Measurements from ENCODE around the gene ATP8B3. TPM values are rescaled to one million over a fixed set of nuclear protein-coding genes. Genes with fewer than 3 reads are reported as not detected.
"Not testable (repeated sequence)": the region's sequence is repeated elsewhere in the genome, so short reads cannot be mapped to it uniquely, and the experiment has no call there.

Gene ATP8B3
- total and polyA plus RNA-seq, 2 donors = 1.3 to 3.6 TPM

GRCh38 chr19:1807030-1807694, 4.9 kb downstream of the ATP8B3 start:
- no peak for DNase-seq (ENCODE audit: low read depth in 6 of 9, low spot score in 9 of 9)
- Histone ChIP-seq H3K4me1 (ENCODE audit: control insufficient read depth in 2 of 2, insufficient read depth in 2 of 2, low read length in 2 of 2) (peaks cover 0 to 6% of the 10 kb centered on the region in 2 donors), H3K36me3 (ENCODE audit: control insufficient read depth in 2 of 2, insufficient read depth in 2 of 2, low read length in 1 of 2) (peaks cover 0 to 17% of the 10 kb centered on the region in 2 donors), H3K27ac (ENCODE audit: low read depth in 1 of 2, low read length in 1 of 2) (no peak overlapping the region), H3K9me3 (ENCODE audit: control insufficient read depth in 2 of 2, insufficient read depth in 1 of 2, low read length in 1 of 2) (no peaks in the 10 kb centered on the region), H3K4me3 (ENCODE audit: low read length in 2 of 2) (no peak overlapping the region), H3K27me3 (ENCODE audit: control insufficient read depth in 2 of 2, insufficient read depth in 1 of 2, low read length in 1 of 2) (peaks cover 0 to 4% of the 10 kb centered on the region in 2 donors)
- 92% methylated on average over 28 of the region's 28 CpGs for WGBS

GRCh38 chr19:1806184-1807029, 5.7 kb downstream of the ATP8B3 start:
- peaks cover 0 to 2% of the 10 kb centered on the region in 2 donors for H3K4me1 ChIP-seq (ENCODE audit: control insufficient read depth in 2 of 2, insufficient read depth in 2 of 2, low read length in 2 of 2)

GRCh38 chr19:1805401-1806183, 6.5 kb downstream of the ATP8B3 start:
- no peak overlapping the region for H3K27ac ChIP-seq (ENCODE audit: low read depth in 1 of 2, low read length in 1 of 2)
- no peaks in the 10 kb centered on the region for H3K9me3 ChIP-seq (ENCODE audit: control insufficient read depth in 2 of 2, insufficient read depth in 1 of 2, low read length in 1 of 2)
- no peak overlapping the region for H3K4me3 ChIP-seq (ENCODE audit: low read length in 2 of 2)
- peaks cover 0 to 17% of the 10 kb centered on the region in 2 donors for H3K36me3 ChIP-seq (ENCODE audit: control insufficient read depth in 2 of 2, insufficient read depth in 2 of 2, low read length in 1 of 2)
- H3K27me3 ChIP-seq (ENCODE audit: control insufficient read depth in 2 of 2, insufficient read depth in 1 of 2, low read length in 1 of 2) = peaks cover 0 to 2% of the 10 kb centered on the region in 2 donors
- WGBS = 96% methylated on average over 24 of the region's 24 CpGs
- DNase-seq (ENCODE audit: low read depth in 6 of 9, low spot score in 9 of 9) = no peak
- no peaks in the 10 kb centered on the region for H3K4me1 ChIP-seq (ENCODE audit: control insufficient read depth in 2 of 2, insufficient read depth in 2 of 2, low read length in 2 of 2)

More at GRCh38 chr19:1806184-1807029, 5.7 kb downstream of the ATP8B3 start:
- WGBS = 94% methylated on average over 45 of the region's 45 CpGs
- no peak for DNase-seq (ENCODE audit: low read depth in 6 of 9, low spot score in 9 of 9)
- no peak overlapping the region for H3K27ac ChIP-seq (ENCODE audit: low read depth in 1 of 2, low read length in 1 of 2)
- H3K9me3 ChIP-seq (ENCODE audit: control insufficient read depth in 2 of 2, insufficient read depth in 1 of 2, low read length in 1 of 2) = no peaks in the 10 kb centered on the region
- H3K4me3 ChIP-seq (ENCODE audit: low read length in 2 of 2) = no peak overlapping the region
- H3K27me3 ChIP-seq (ENCODE audit: control insufficient read depth in 2 of 2, insufficient read depth in 1 of 2, low read length in 1 of 2) = peaks cover 0 to 4% of the 10 kb centered on the region in 2 donors
- H3K36me3 ChIP-seq (ENCODE audit: control insufficient read depth in 2 of 2, insufficient read depth in 2 of 2, low read length in 1 of 2) = peaks cover 0 to 17% of the 10 kb centered on the region in 2 donors

GRCh38 chr19:1804858-1805257, 7.2 kb downstream of the ATP8B3 start:
- no peak for DNase-seq (ENCODE audit: low read depth in 6 of 9, low spot score in 9 of 9)
- H3K36me3 ChIP-seq (ENCODE audit: control insufficient read depth in 2 of 2, insufficient read depth in 2 of 2, low read length in 1 of 2) = peaks cover 0 to 24% of the 10 kb centered on the region in 2 donors
- peaks cover 0 to 1% of the 10 kb centered on the region in 2 donors for H3K9me3 ChIP-seq (ENCODE audit: control insufficient read depth in 2 of 2, insufficient read depth in 1 of 2, low read length in 1 of 2)
- peaks cover 0 to 2% of the 10 kb centered on the region in 2 donors for H3K27me3 ChIP-seq (ENCODE audit: control insufficient read depth in 2 of 2, insufficient read depth in 1 of 2, low read length in 1 of 2)
- H3K4me3 ChIP-seq (ENCODE audit: low read length in 2 of 2) = no peak overlapping the region
- WGBS = 99% methylated on average over 6 of the region's 6 CpGs
- no peaks in the 10 kb centered on the region for H3K4me1 ChIP-seq (ENCODE audit: control insufficient read depth in 2 of 2, insufficient read depth in 2 of 2, low read length in 2 of 2)
- H3K27ac ChIP-seq (ENCODE audit: low read depth in 1 of 2, low read length in 1 of 2) = no peak overlapping the region

- Histone ChIP-seq H3K27ac (ENCODE audit: low read depth in 1 of 2, low read length in 1 of 2) (no peak overlapping the region), H3K4me1 (ENCODE audit: control insufficient read depth in 2 of 2, insufficient read depth in 2 of 2, low read length in 2 of 2) (peaks cover 4% of the 10 kb centered on the region in 2 donors), H3K9me3 (ENCODE audit: control insufficient read depth in 2 of 2, insufficient read depth in 1 of 2, low read length in 1 of 2) (peaks cover 0 to 1% of the 10 kb centered on the region in 2 donors), H3K27me3 (ENCODE audit: control insufficient read depth in 2 of 2, insufficient read depth in 1 of 2, low read length in 1 of 2) (peaks cover 0 to 23% of the 10 kb centered on the region in 2 donors), H3K4me3 (ENCODE audit: low read length in 2 of 2) (no peak overlapping the region), H3K36me3 (ENCODE audit: control insufficient read depth in 2 of 2, insufficient read depth in 2 of 2, low read length in 1 of 2) (peaks cover 0 to 20% of the 10 kb centered on the region in 2 donors)
- 94% methylated on average over 36 of the region's 36 CpGs for WGBS
- no peak for DNase-seq (ENCODE audit: low read depth in 6 of 9, low spot score in 9 of 9)
Observed at GRCh38 chr19:1799695-1800342, 12.3 kb downstream of the ATP8B3 start.

- H3K36me3 ChIP-seq (ENCODE audit: control insufficient read depth in 2 of 2, insufficient read depth in 2 of 2, low read length in 1 of 2) = peaks cover 0 to 12% of the 10 kb centered on the region in 2 donors
- peaks cover 0 to 38% of the 10 kb centered on the region in 2 donors for H3K27me3 ChIP-seq (ENCODE audit: control insufficient read depth in 2 of 2, insufficient read depth in 1 of 2, low read length in 1 of 2)
- H3K4me1 ChIP-seq (ENCODE audit: control insufficient read depth in 2 of 2, insufficient read depth in 2 of 2, low read length in 2 of 2); H3K9me3 ChIP-seq (ENCODE audit: control insufficient read depth in 2 of 2, insufficient read depth in 1 of 2, low read length in 1 of 2); H3K27ac ChIP-seq (ENCODE audit: low read depth in 1 of 2, low read length in 1 of 2); H3K4me3 ChIP-seq (ENCODE audit: low read length in 2 of 2); DNase-seq (ENCODE audit: low read depth in 6 of 9, low spot score in 9 of 9): not testable (repeated sequence)
- WGBS = 96% methylated on average over 7 of the region's 7 CpGs
Observed at GRCh38 chr19:1797313-1797712, 14.8 kb downstream of the ATP8B3 start.

- 78% methylated on average over 52 of the region's 52 CpGs for WGBS
- no peak for DNase-seq (ENCODE audit: low read depth in 6 of 9, low spot score in 9 of 9)
- Histone ChIP-seq H3K27me3 (ENCODE audit: control insufficient read depth in 2 of 2, insufficient read depth in 1 of 2, low read length in 1 of 2) (peaks cover 0 to 44% of the 10 kb centered on the region in 2 donors), H3K36me3 (ENCODE audit: control insufficient read depth in 2 of 2, insufficient read depth in 2 of 2, low read length in 1 of 2) (peaks cover 0 to 12% of the 10 kb centered on the region in 2 donors), H3K4me1 (ENCODE audit: control insufficient read depth in 2 of 2, insufficient read depth in 2 of 2, low read length in 2 of 2) (peaks cover 4% of the 10 kb centered on the region in 2 donors), H3K4me3 (ENCODE audit: low read length in 2 of 2) (no peak overlapping the region), H3K9me3 (ENCODE audit: control insufficient read depth in 2 of 2, insufficient read depth in 1 of 2, low read length in 1 of 2) (peaks cover 0 to 1% of the 10 kb centered on the region in 2 donors), H3K27ac (ENCODE audit: low read depth in 1 of 2, low read length in 1 of 2) (no peak overlapping the region)
Observed at GRCh38 chr19:1796395-1797142, 15.5 kb downstream of the ATP8B3 start.
